Parathyroid adenoma (tissue), 2 donors: ENCODE results near the gene NDUFS4.
"Not testable (repeated sequence)": the region's sequence is repeated elsewhere in the genome, so short reads cannot be mapped to it uniquely, and the experiment has no call there.

Experiments
- H2AFZ ChIP-seq: fragments of 300-600 bp; sonication (generic); one replicate; pipeline ENCODE4 v1.7.0; 2017; ENCODE audit warnings: antibody characterized with exemption, mild to moderate bottlenecking
- H3K27ac ChIP-seq: fragments of 300-600 bp; sonication (generic); one replicate; pipeline ENCODE4 v1.7.0; 2017
- H3K27me3 ChIP-seq: fragments of 300-600 bp; sonication (generic); one replicate; pipeline ENCODE4 v1.7.0; 2017; ENCODE audit warnings: low read length; ENCODE audit not compliant: control insufficient read depth, insufficient read depth
- H3K36me3 ChIP-seq: fragments of 300-600 bp; sonication (generic); one replicate; pipeline ENCODE4 v1.7.0; 2017; ENCODE audit warnings: low read length; ENCODE audit not compliant: control insufficient read depth, insufficient read depth
- H3K4me1 ChIP-seq: fragments of 300-600 bp; sonication (generic); one replicate; pipeline ENCODE4 v1.7.0; 2017; ENCODE audit warnings: control low read depth
- H3K4me2 ChIP-seq: fragments of 300-600 bp; sonication (generic); one replicate; pipeline ENCODE4 v1.7.0; 2017; ENCODE audit warnings: low read length
- H3K4me3 ChIP-seq: fragments of 300-600 bp; sonication (generic); one replicate; pipeline ENCODE4 v1.7.0; 2017; ENCODE audit warnings: low read depth, low read length
- H3K79me2 ChIP-seq: fragments of 300-600 bp; sonication (generic); one replicate; pipeline ENCODE4 v1.7.0; 2017; ENCODE audit warnings: control low read depth
- H3K9ac ChIP-seq: fragments of 300-600 bp; sonication (generic); one replicate; pipeline ENCODE4 v1.7.0; 2017; ENCODE audit warnings: mild to moderate bottlenecking
- H3K9me3 ChIP-seq: fragments of 300-600 bp; sonication (generic); one replicate; pipeline ENCODE4 v1.7.0; 2017; ENCODE audit warnings: low read length; ENCODE audit not compliant: control insufficient read depth
- TF ChIP-seq, protein P1 (sequence below): fragments of 300-600 bp; sonication (generic); IDR thresholded peaks from one replicate; pipeline ENCODE4 v1.7.0; 2017; ENCODE audit warnings: antibody characterized with exemption, mild to moderate bottlenecking
- donor health status: primary hyperparathyroidism.

Gene NDUFS4

DNA sequence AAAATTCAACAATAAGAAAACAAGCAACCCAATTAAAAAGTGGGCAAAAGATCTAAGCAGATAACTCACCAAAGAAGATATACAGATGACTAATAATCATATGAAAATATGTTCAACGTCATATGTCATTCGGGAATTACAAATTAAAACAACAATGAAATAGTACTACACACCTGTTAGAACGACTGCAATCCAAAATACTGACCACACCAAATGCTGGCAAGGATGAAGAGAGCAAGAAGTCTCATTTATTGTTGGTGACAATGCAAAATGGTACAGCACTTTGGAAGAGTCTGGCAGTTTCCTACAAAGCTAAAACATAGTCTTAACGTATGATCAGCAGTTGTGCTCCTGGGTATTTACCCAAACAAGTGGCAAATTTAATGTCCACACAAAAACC is 37.5 kb downstream of the NDUFS4 start:
- Histone ChIP-seq H3K79me2 (peaks cover 19% of the 10 kb centered on the region), H3K27ac (no peak overlapping the region), H3K4me2 (no peak overlapping the region), H3K9ac (no peak overlapping the region), H3K27me3 (no peaks in the 10 kb centered on the region), H3K4me3 (no peak overlapping the region), H3K36me3 (no peaks in the 10 kb centered on the region), H3K9me3 (no peaks in the 10 kb centered on the region), H2AFZ (no peak overlapping the region), H3K4me1 (no peaks in the 10 kb centered on the region)
- TF ChIP-seq, protein P1, sequence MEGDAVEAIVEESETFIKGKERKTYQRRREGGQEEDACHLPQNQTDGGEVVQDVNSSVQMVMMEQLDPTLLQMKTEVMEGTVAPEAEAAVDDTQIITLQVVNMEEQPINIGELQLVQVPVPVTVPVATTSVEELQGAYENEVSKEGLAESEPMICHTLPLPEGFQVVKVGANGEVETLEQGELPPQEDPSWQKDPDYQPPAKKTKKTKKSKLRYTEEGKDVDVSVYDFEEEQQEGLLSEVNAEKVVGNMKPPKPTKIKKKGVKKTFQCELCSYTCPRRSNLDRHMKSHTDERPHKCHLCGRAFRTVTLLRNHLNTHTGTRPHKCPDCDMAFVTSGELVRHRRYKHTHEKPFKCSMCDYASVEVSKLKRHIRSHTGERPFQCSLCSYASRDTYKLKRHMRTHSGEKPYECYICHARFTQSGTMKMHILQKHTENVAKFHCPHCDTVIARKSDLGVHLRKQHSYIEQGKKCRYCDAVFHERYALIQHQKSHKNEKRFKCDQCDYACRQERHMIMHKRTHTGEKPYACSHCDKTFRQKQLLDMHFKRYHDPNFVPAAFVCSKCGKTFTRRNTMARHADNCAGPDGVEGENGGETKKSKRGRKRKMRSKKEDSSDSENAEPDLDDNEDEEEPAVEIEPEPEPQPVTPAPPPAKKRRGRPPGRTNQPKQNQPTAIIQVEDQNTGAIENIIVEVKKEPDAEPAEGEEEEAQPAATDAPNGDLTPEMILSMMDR, result no peak

DNA sequence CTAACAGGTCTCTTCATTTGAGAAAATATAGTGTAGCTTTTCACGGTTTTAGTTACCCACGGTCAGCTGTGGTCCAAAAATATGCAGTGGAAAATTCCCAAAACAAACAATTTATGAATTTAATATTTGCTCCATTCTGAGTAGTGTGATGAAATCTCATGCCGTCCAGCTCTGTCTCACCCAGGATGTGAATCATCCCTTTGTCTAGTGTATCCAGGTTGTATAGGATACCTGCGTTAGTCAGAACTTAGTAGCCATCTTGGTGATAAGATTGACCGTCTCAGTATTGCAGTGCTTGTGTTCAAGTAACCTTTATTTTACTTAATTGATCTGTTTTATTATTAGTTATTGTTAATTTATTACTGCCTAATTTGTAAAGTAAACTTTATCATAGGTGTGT is 41.1 kb downstream of the NDUFS4 start:
- Histone ChIP-seq H3K79me2 (peaks cover 23% of the 10 kb centered on the region), H3K4me1 (no peaks in the 10 kb centered on the region), H3K36me3 (no peaks in the 10 kb centered on the region), H3K27ac (no peak overlapping the region), H3K4me2 (no peak overlapping the region), H3K9ac (no peak overlapping the region), H3K4me3 (no peak overlapping the region), H3K27me3 (no peaks in the 10 kb centered on the region), H3K9me3 (no peaks in the 10 kb centered on the region), H2AFZ (no peak overlapping the region)
- TF ChIP-seq, protein P1, result no peak

DNA sequence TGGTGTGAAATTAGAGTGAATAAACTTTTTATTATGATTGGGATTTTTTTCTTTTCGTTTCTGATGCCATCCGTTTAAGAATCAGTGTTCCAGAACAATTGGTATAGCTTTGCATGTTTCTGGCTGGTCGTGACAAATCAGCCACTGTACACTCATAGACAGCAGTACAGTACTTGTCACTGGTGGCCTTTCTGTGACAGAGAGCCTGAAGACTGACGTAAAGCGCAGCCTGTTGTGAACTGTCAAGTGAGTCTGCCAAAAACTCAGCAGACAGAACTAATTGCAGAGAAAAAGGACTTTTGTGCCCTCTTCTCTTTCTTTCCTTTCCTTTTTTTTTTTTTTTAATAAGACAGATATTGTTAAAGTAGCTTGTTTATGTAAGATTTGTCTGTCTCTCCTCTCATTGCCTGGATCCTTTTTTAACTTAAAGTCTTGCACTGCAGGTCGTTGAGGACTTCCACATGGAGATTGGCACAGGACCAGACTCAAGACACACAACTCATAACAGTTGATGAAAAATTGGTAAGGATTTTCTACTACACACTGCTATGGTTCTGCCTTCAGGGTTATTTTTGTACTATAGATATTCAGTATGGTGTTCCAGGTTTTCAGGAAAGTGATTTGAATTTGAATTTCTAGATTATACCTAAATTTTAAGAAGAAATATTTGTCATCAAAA is 42.7 kb downstream of the NDUFS4 start:
- no peak overlapping the region for H2AFZ ChIP-seq
- H3K79me2 ChIP-seq, result peaks cover 16% of the 10 kb centered on the region
- TF ChIP-seq, protein P1, result no peak
- H3K9ac ChIP-seq, result no peak overlapping the region
- no peak overlapping the region for H3K27ac ChIP-seq
- no peak overlapping the region for H3K4me3 ChIP-seq
- H3K9me3 ChIP-seq, result no peaks in the 10 kb centered on the region
- H3K4me1 ChIP-seq, result no peaks in the 10 kb centered on the region
- no peak overlapping the region for H3K4me2 ChIP-seq
- no peaks in the 10 kb centered on the region for H3K27me3 ChIP-seq
- no peaks in the 10 kb centered on the region for H3K36me3 ChIP-seq

DNA sequence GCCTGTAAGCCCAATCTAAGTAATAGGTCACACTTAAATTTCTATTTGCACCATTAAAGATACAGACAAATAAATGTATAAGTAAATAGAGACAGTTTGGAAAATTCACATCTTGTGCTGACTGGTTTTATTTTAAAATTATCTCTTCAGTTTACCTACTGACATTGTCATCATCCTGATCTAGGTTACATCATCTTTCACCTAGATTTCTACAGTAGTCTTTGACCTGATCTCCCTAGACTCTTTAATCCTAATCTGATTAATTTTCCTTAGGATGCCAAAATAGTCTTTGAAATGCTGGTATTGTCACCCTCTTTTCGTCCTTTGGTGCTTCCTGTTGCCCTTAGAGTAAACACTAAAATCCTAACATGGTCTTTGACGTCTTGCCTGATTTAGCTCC is 43.9 kb downstream of the NDUFS4 start:
- TF ChIP-seq, protein P1, result no peak
- peaks cover 15% of the 10 kb centered on the region for H3K79me2 ChIP-seq
- H3K9me3 ChIP-seq, result no peaks in the 10 kb centered on the region
- no peak overlapping the region for H3K4me3 ChIP-seq
- H3K4me1 ChIP-seq, result no peaks in the 10 kb centered on the region
- no peak overlapping the region for H2AFZ ChIP-seq
- H3K4me2 ChIP-seq, result no peak overlapping the region
- no peaks in the 10 kb centered on the region for H3K36me3 ChIP-seq
- no peak overlapping the region for H3K27ac ChIP-seq
- no peak overlapping the region for H3K9ac ChIP-seq
- no peaks in the 10 kb centered on the region for H3K27me3 ChIP-seq

DNA sequence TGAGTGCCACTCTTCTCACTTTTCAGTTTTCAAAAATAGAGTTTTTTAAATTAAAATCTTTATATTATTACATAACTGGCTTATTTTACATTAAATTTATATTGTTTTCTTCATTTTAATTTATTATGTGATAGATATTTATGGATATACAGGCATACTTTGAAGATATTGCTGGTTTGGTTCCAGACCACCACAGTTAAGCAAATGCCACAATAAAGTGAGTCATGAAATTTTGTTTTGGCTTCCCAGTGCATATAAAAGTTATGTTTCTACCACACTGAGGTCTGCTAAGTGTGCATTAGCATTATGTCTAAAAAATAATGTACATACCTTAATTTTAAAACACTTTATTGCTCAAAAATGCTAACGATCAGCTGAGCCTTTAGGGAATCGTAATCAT is 47.4 kb downstream of the NDUFS4 start:
- Histone ChIP-seq H3K4me2 (no peak overlapping the region), H3K79me2 (peaks cover 12% of the 10 kb centered on the region), H3K9me3 (no peaks in the 10 kb centered on the region), H2AFZ (no peak overlapping the region), H3K36me3 (no peaks in the 10 kb centered on the region), H3K9ac (no peak overlapping the region), H3K4me1 (no peaks in the 10 kb centered on the region), H3K27ac (no peak overlapping the region), H3K4me3 (no peak overlapping the region), H3K27me3 (no peaks in the 10 kb centered on the region)
- TF ChIP-seq, protein P1, result no peak

DNA sequence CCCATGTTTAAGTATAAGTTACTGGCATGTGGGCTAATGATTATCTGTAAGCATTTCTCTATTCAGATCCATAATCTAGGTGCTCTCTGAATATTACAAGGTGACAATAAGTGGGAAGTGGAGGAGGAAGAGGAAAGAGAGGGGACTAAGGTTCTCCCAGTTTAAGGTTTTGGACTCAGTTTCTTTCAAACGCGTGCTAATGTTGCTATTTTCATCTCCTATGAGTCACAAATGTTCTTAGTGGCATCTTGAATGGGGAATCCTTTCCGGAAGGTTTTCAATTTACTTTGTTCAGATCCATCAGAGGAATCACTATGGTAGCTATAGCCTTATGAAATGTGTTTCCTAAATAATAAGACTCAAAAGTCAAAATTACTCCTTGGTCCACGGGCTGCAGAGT is 48.5 kb downstream of the NDUFS4 start:
- not testable (repeated sequence) for H3K79me2 ChIP-seq, H3K27ac ChIP-seq, H3K36me3 ChIP-seq, H3K9ac ChIP-seq, H3K4me1 ChIP-seq, H3K4me3 ChIP-seq, H3K9me3 ChIP-seq, H2AFZ ChIP-seq, H3K4me2 ChIP-seq, H3K27me3 ChIP-seq
